Caco-2 (cell line): ENCODE results near the gene HLA-DQB1. TPM values are rescaled to one million over a fixed set of nuclear protein-coding genes. Genes with fewer than 3 reads are reported as not detected.

Source experiments
- BruUV-seq: library from RNA; stranded (reverse); fragments of 400-500 nt; replicated peaks from 2 replicates; lab custom pipeline; 2021; lab: Mats Ljungman, UMichigan
- CTCF ChIA-PET: fragments of 300-600 bp; sonication (Branson Sonifier 250); formaldehyde crosslinking; loops from one replicate; lab custom pipeline; 2022; ENCODE audit warnings: antibody characterized with exemption; lab: Charles Lee
- POLR2A ChIA-PET: fragments of 300-600 bp; sonication (Branson Sonifier 250); formaldehyde crosslinking; loops from one replicate; lab custom pipeline; 2022; ENCODE audit warnings: antibody characterized with exemption; lab: Charles Lee
- DNase-seq, 2 experiments: peaks; one replicate each; pipeline versions ENCODE4 v3.0.0 to v3.0.0-alpha.2; 2020 to 2022
- H3K27me3 ChIP-seq: replicated peaks from 2 replicates; pipeline ENCODE4 v1.6.0; 2011; ENCODE audit warnings: low read length; ENCODE audit not compliant: control insufficient read depth, insufficient read depth
- H3K36me3 ChIP-seq: 2 replicates; pipeline ENCODE4 v1.5.1; 2011; ENCODE audit warnings: low read length; ENCODE audit not compliant: control insufficient read depth, insufficient read depth
- H3K4me1 ChIP-seq: fragments of 250-450 bp; sonication (Bioruptor Pico); 2 replicates; pipeline ENCODE4 v1.5.1; 2020; ENCODE audit warnings: mild to moderate bottlenecking
- H3K4me3 ChIP-seq: 2 replicates; pipeline ENCODE4 v1.5.1; 2011; ENCODE audit warnings: low read depth, mild to moderate bottlenecking, control low read depth, low read length
- H3K9me3 ChIP-seq: fragments of 250-450 bp; sonication (Bioruptor Pico); 2 replicates; pipeline ENCODE4 v1.5.1; 2020; ENCODE audit warnings: mild to moderate bottlenecking, moderate library complexity
- H3K27ac Mint-ChIP-seq: one replicate; pipeline ENCODE4 v1.8.0; 2022; ENCODE audit warnings: mixed read lengths; ENCODE audit not compliant: unreplicated experiment
- H3K27me3 Mint-ChIP-seq: one replicate; pipeline ENCODE4 v1.8.0; 2022; ENCODE audit warnings: mixed read lengths; ENCODE audit not compliant: insufficient read depth, unreplicated experiment
- H3K36me3 Mint-ChIP-seq: one replicate; pipeline ENCODE4 v1.8.0; 2022; ENCODE audit warnings: mild to moderate bottlenecking, mixed read lengths; ENCODE audit not compliant: insufficient read depth, unreplicated experiment
- H3K4me1 Mint-ChIP-seq: one replicate; pipeline ENCODE4 v1.8.0; 2022; ENCODE audit warnings: low read depth, mixed read lengths; ENCODE audit not compliant: unreplicated experiment
- H3K4me3 Mint-ChIP-seq: one replicate; pipeline ENCODE4 v1.8.0; 2022; ENCODE audit warnings: mild to moderate bottlenecking, moderate library complexity, mixed read lengths; ENCODE audit not compliant: unreplicated experiment
- H3K9me3 Mint-ChIP-seq: one replicate; pipeline ENCODE4 v1.8.0; 2022; ENCODE audit warnings: mixed read lengths; ENCODE audit not compliant: unreplicated experiment
- CTCF ChIP-seq, 2 experiments: fragments of 200-600 bp in 1 of 2; IDR thresholded peaks; 1 replicate in 1 of 2; 2 replicates in 1 of 2; pipeline versions ENCODE4 v1.5.1 to v1.8.0; 2011 to 2022; ENCODE audit warnings: antibody characterized with exemption in 1 of 2, control low read depth in 1 of 2, inconsistent platforms in 1 of 2, low read depth in 1 of 2, low read length in 1 of 2, mild to moderate bottlenecking in 1 of 2, moderate library complexity in 1 of 2; ENCODE audit not compliant: insufficient read depth in 1 of 2, severe bottlenecking in 1 of 2, unreplicated experiment in 1 of 2
- intact Hi-C: fragments of 100-400 bp; cut with micrococcal nuclease; formaldehyde crosslinking; loops from one replicate; pipeline ENCODE4 v1.10.0; 2022; ENCODE audit not compliant: unreplicated experiment
- total RNA-seq: library from RNA; stranded (reverse); gene quantifications from 2 replicates; pipeline ENCODE4 v1.2.3, GENCODE V29; 2022

HLA-DQB1 gene
- total RNA-seq, 1 experiment from 2014 or later, result not detected

DNA sequence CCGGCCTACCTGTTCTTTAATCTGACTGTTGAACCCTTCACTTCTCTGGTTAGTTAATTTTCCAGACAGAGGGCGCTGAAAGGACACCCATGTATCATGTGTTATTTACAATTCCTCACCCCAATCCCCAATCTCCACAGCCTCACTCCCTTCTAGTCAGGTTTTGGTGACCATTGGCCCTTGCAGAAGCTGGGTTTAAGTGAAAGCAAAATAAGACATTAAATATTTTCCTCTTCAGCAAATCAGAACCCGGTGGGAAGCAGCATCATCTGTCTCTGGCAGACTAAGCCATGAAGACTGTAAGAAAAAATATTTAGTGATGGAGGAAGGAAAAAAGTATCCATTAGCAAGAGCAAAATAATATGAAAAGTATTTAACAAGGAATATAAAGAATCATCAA lies 38.6 kb downstream of the HLA-DQB1 start:
- DNase-seq, result no peak
- no peaks in the 10 kb centered on the region for H3K9me3 Mint-ChIP-seq
- H3K36me3 Mint-ChIP-seq, result no peaks in the 10 kb centered on the region
- H3K4me1 Mint-ChIP-seq, result no peaks in the 10 kb centered on the region
- ChIA-PET CTCF (no interaction called here), POLR2A (no interaction called here)
- no TSS peak for BruUV-seq
- no peak overlapping the region for H3K27ac Mint-ChIP-seq
- H3K4me3 ChIP-seq, result no peak overlapping the region
- H3K4me1 ChIP-seq, result no peaks in the 10 kb centered on the region
- intact Hi-C loops, result no loop called here
- H3K27me3 Mint-ChIP-seq, result peaks cover 4% of the 10 kb centered on the region
- no peaks in the 10 kb centered on the region for H3K27me3 ChIP-seq
- no peaks in the 10 kb centered on the region for H3K9me3 ChIP-seq
- H3K36me3 ChIP-seq, result no peaks in the 10 kb centered on the region
- no peak for TF ChIP-seq CTCF (IDR thresholded peaks at IDR 0.05; ENCODE audit: insufficient read depth in 1 of 2, low read depth in 1 of 2, low read length in 1 of 2, severe bottlenecking in 1 of 2, unreplicated experiment in 1 of 2)
- no peak overlapping the region for H3K4me3 Mint-ChIP-seq

DNA sequence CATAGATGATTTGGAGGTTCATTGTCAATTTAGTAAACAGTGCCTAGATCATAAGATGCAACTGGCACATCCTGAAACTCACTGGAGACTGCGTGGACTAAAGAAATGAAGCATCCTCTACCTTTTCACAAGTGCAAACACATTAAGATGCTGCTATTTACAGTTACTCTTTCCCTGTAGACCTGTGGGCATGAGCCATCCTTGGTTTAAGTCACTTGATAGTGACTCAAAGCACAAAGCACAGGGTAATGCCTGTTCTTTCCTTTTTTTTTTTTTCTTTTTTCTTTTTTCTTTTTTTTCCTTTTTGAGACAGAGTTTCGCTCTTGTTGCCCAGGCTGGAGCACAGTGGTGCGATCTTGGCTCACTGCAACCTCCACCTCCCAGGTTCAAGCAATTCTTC lies 39.2 kb downstream of the HLA-DQB1 start:
- Mint-ChIP-seq H3K4me1 (no peaks in the 10 kb centered on the region), H3K9me3 (no peaks in the 10 kb centered on the region), H3K27me3 (peaks cover 5% of the 10 kb centered on the region), H3K36me3 (no peaks in the 10 kb centered on the region), H3K4me3 (no peak overlapping the region), H3K27ac (no peak overlapping the region)
- Histone ChIP-seq H3K36me3 (no peaks in the 10 kb centered on the region), H3K9me3 (no peaks in the 10 kb centered on the region), H3K27me3 (no peaks in the 10 kb centered on the region), H3K4me1 (no peaks in the 10 kb centered on the region), H3K4me3 (no peak overlapping the region)
- intact Hi-C loops, result no loop called here
- CTCF ChIA-PET, result no interaction called here
- no peak for TF ChIP-seq CTCF (IDR thresholded peaks at IDR 0.05; ENCODE audit: insufficient read depth in 1 of 2, low read depth in 1 of 2, low read length in 1 of 2, severe bottlenecking in 1 of 2, unreplicated experiment in 1 of 2)
- DNase-seq, result no peak
- no TSS peak for BruUV-seq
- POLR2A ChIA-PET, result no interaction called here

DNA sequence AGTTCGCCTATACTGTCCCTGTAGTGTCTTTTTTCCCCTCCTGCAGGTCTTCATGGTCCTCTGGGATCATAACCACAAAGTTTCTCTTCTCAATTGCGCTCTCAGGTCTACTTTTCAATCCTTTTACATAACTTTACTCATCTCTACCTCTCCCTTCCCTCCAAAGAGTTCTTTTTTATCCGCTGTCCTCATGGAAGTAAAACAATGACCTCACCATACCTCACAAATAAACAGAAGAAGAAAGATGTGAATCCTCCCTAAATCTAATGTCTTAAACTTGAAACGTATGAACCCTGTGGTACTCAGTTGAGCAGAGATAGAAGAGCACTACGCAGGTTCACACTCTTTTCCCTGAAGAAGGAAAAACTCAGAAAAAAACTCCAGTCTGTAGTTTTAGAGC lies 41.3 kb downstream of the HLA-DQB1 start:
- Histone ChIP-seq H3K4me3 (no peak overlapping the region), H3K9me3 (no peaks in the 10 kb centered on the region), H3K36me3 (no peaks in the 10 kb centered on the region), H3K27me3 (no peaks in the 10 kb centered on the region), H3K4me1 (no peaks in the 10 kb centered on the region)
- DNase-seq, result no peak
- ChIA-PET CTCF (no interaction called here), POLR2A (no interaction called here)
- no TSS peak for BruUV-seq
- no peaks in the 10 kb centered on the region for H3K4me1 Mint-ChIP-seq
- H3K4me3 Mint-ChIP-seq, result no peak overlapping the region
- H3K27me3 Mint-ChIP-seq, result peaks cover 5% of the 10 kb centered on the region
- no peaks in the 10 kb centered on the region for H3K36me3 Mint-ChIP-seq
- intact Hi-C loops, result no loop called here
- H3K27ac Mint-ChIP-seq, result no peak overlapping the region
- no peak for TF ChIP-seq CTCF (IDR thresholded peaks at IDR 0.05; ENCODE audit: insufficient read depth in 1 of 2, low read depth in 1 of 2, low read length in 1 of 2, severe bottlenecking in 1 of 2, unreplicated experiment in 1 of 2)
- no peaks in the 10 kb centered on the region for H3K9me3 Mint-ChIP-seq
